ENCODE results near the gene GABRR3. TPM values are rescaled to one million over a fixed set of nuclear protein-coding genes. Genes with fewer than 3 reads are reported as not detected.

GABRR3 gene
- total and polyA plus RNA-seq, 2 experiments from 2014 or later, result not detected

- TF ChIP-seq ZNF462 (CRISPR knock-in tag; IDR thresholded peaks at IDR 0.05) (no peak), NANOG (IDR thresholded peaks at IDR 0.05; ENCODE audit: borderline replicate concordance) (no peak), ZNF114 (CRISPR knock-in tag; IDR thresholded peaks at IDR 0.05) (no peak), CTCF (conservative IDR thresholded peaks at IDR 0.05; ENCODE audit: low read depth in 2 of 2) (no peak), POLR2AphosphoS5 (IDR thresholded peaks at IDR 0.05; ENCODE audit: low read depth) (no peak)
Measured at GRCh38 chr3:97958396-97958795, 76.7 kb downstream of the GABRR3 start (continued).

- H3K4me1 ChIP-seq (ENCODE audit: insufficient read depth), result no peaks in the 10 kb centered on the region
- ATAC-seq (no peak), DNase-seq (ENCODE audit: low spot score) (no peak)
- H3K4me1 Mint-ChIP-seq, result peaks cover 6% of the 10 kb centered on the region; the same call in 2 of the 3 replicates
- no peak overlapping the region for H3K4me3 ChIP-seq
- no peaks in the 10 kb centered on the region; the same call in 1 of the 2 replicates for H3K36me3 ChIP-seq (ENCODE audit: insufficient read depth)
- H3K79me2 ChIP-seq (replicated peaks; ENCODE audit: insufficient read depth), result no peaks in the 10 kb centered on the region
- no peaks in the 10 kb centered on the region for H3K9me2 ChIP-seq (ENCODE audit: insufficient read depth)
- H3F3A ChIP-seq (replicated peaks; ENCODE audit: low read depth), result no peaks in the 10 kb centered on the region
- H3K27me3 ChIP-seq (ENCODE audit: insufficient read depth), result no peaks in the 10 kb centered on the region
- no peaks in the 10 kb centered on the region for H3K27me3 Mint-ChIP-seq (ENCODE audit: insufficient read depth, low read depth, poor library complexity)
- H3K9me3 Mint-ChIP-seq, result no peaks in the 10 kb centered on the region
- no peak overlapping the region for H3K4me2 ChIP-seq
- no peak overlapping the region for H3K27ac Mint-ChIP-seq
- H4K20me1 ChIP-seq (replicated peaks; ENCODE audit: insufficient read depth), result no peaks in the 10 kb centered on the region
- no peak overlapping the region for H2AFZ ChIP-seq
- H3K27ac ChIP-seq (ENCODE audit: low read depth), result no peak overlapping the region
- no peak overlapping the region for H3K4me3 Mint-ChIP-seq
- no peaks in the 10 kb centered on the region; the same call in 1 of the 3 replicates for H3K36me3 Mint-ChIP-seq (ENCODE audit: low read depth)
- TF ChIP-seq EZH2 (IDR thresholded peaks at IDR 0.05; ENCODE audit: low read depth, unreplicated experiment) (no peak), ZNF114 (CRISPR knock-in tag; IDR thresholded peaks at IDR 0.05) (no peak), EZH2phosphoT487 (IDR thresholded peaks at IDR 0.05; ENCODE audit: unreplicated experiment) (no peak), STAT1 (IDR thresholded peaks at IDR 0.05; ENCODE audit: unreplicated experiment) (no peak)
Measured at GRCh38 chr3:97957617-97958311, 77.4 kb downstream of the GABRR3 start.

Data from GM23338 (cell line).